ENCODE data around the gene ITGAL.

GRCh38 chr16:30439720-30440348, 32.7 kb upstream of the ITGAL start:
- no peak for TF ChIP-seq CTCF (IDR thresholded peaks at IDR 0.05; ENCODE audit: poor library complexity)
- TF ChIP-seq EZH2 (IDR thresholded peaks at IDR 0.05; ENCODE audit: borderline replicate concordance) = no peak
- TF ChIP-seq EZH2phosphoT487 (IDR thresholded peaks at IDR 0.05; ENCODE audit: low read depth, severe bottlenecking, unreplicated experiment) = no peak

Data from hepatocyte (in vitro differentiated cells).